Measurements from ENCODE around the gene SNX10. TPM values are rescaled to one million over a fixed set of nuclear protein-coding genes. Genes with fewer than 3 reads are reported as not detected.

SNX10 gene
- total and polyA plus RNA-seq, 2 donors (not counting 1 experiment from before 2014, with no cell fraction given), result under 0.01 to 0.41 TPM

DNA sequence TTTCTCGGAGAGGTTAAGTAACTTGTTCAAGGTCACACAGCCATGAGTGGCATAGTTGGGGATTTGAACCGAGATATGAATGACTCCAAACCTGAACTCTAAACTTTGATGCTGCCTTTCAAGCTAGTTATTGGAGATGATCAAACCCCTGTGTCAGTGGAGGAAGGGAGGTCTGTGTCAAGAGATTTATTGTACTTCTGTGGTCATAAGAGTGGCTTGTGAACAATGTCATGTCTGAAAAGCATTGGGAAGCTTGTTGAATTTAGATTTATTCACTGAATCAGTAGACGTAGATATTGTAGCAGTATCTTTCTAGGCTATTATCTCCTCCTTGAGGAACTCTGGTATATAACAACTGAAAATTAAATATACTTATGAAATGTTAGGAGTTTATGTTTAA lies 27.3 kb downstream of the SNX10 start:
- Histone ChIP-seq H3K36me3 (ENCODE audit: control insufficient read depth, insufficient read depth, low read length) (no peaks in the 10 kb centered on the region), H3K27ac (ENCODE audit: insufficient read depth, low read length) (no peak overlapping the region)
- peak in 1 of 2 donors; percentile 4 for DNase-seq (ENCODE audit: low read depth in 2 of 2)

DNA sequence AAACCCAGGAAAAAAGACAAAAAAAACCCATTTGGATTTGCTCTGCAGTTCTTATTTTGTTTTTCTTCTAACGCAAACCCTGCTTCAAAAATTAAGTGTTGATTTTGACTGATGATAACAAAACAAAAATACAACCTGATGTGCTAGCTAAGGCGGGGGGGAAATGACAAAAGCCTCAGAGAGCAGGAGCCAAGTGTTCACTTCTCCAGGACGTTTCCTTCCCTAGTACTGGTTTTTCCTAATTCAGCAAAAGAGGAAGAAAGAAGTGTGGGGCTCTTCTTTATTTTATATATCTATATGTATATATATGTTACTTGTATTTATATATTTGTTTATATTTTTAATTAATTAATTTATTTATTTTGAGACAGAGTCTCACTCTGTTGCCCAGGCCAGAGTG lies 28.0 kb downstream of the SNX10 start:
- no peak overlapping the region for H3K27ac ChIP-seq (ENCODE audit: insufficient read depth, low read length)
- H4K20me1 ChIP-seq (ENCODE audit: control insufficient read depth, extremely low read depth, insufficient read depth, low read length), result no peaks in the 10 kb centered on the region
- H2AFZ ChIP-seq (ENCODE audit: low read length), result no peak overlapping the region
- TF ChIP-seq EZH2 (IDR thresholded peaks at IDR 0.05; ENCODE audit: low read length, missing control alignments), result no peak
- TF ChIP-seq, protein P1, sequence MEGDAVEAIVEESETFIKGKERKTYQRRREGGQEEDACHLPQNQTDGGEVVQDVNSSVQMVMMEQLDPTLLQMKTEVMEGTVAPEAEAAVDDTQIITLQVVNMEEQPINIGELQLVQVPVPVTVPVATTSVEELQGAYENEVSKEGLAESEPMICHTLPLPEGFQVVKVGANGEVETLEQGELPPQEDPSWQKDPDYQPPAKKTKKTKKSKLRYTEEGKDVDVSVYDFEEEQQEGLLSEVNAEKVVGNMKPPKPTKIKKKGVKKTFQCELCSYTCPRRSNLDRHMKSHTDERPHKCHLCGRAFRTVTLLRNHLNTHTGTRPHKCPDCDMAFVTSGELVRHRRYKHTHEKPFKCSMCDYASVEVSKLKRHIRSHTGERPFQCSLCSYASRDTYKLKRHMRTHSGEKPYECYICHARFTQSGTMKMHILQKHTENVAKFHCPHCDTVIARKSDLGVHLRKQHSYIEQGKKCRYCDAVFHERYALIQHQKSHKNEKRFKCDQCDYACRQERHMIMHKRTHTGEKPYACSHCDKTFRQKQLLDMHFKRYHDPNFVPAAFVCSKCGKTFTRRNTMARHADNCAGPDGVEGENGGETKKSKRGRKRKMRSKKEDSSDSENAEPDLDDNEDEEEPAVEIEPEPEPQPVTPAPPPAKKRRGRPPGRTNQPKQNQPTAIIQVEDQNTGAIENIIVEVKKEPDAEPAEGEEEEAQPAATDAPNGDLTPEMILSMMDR (conservative IDR thresholded peaks at IDR 0.05 in 1 of 2, IDR thresholded peaks at IDR 0.05 in 1 of 2; ENCODE audit: low read depth in 1 of 2, low read length in 2 of 2), result no peak
- H3K4me3 ChIP-seq (replicated peaks in 1 of 4; ENCODE audit: control extremely low read depth in 1 of 4, insufficient read depth in 1 of 4, low read depth in 3 of 4, low read length in 4 of 4), result no peak overlapping the region
- no peaks in the 10 kb centered on the region for H3K79me2 ChIP-seq (ENCODE audit: control insufficient read depth, insufficient read depth, low read length)
- DNase-seq (ENCODE audit: low read depth in 2 of 2), result no peak
- H3K4me2 ChIP-seq (ENCODE audit: extremely low read depth, insufficient read depth, low read length), result no peak overlapping the region
- H3K9ac ChIP-seq (ENCODE audit: insufficient read depth, low read length), result no peak overlapping the region
- no peaks in the 10 kb centered on the region for H3K9me3 ChIP-seq (ENCODE audit: control insufficient read depth, insufficient read depth, low read depth, low read length)
- no peaks in the 10 kb centered on the region for H3K4me1 ChIP-seq (ENCODE audit: control insufficient read depth, extremely low read depth, insufficient read depth, low read length)
- no peaks in the 10 kb centered on the region for H3K27me3 ChIP-seq (ENCODE audit: control insufficient read depth, insufficient read depth, low read length)
- no peaks in the 10 kb centered on the region for H3K36me3 ChIP-seq (ENCODE audit: control insufficient read depth, insufficient read depth, low read length)

More for the DNA sequence above, 27.3 kb downstream of the SNX10 start:
- no peaks in the 10 kb centered on the region for H3K27me3 ChIP-seq (ENCODE audit: control insufficient read depth, insufficient read depth, low read length)
- no peak overlapping the region for H3K9ac ChIP-seq (ENCODE audit: insufficient read depth, low read length)
- no peaks in the 10 kb centered on the region for H4K20me1 ChIP-seq (ENCODE audit: control insufficient read depth, extremely low read depth, insufficient read depth, low read length)
- H3K4me1 ChIP-seq (ENCODE audit: control insufficient read depth, extremely low read depth, insufficient read depth, low read length), result no peaks in the 10 kb centered on the region
- no peaks in the 10 kb centered on the region for H3K9me3 ChIP-seq (ENCODE audit: control insufficient read depth, insufficient read depth, low read depth, low read length)
- H3K79me2 ChIP-seq (ENCODE audit: control insufficient read depth, insufficient read depth, low read length), result no peaks in the 10 kb centered on the region
- no peak overlapping the region for H3K4me3 ChIP-seq (replicated peaks in 1 of 4; ENCODE audit: control extremely low read depth in 1 of 4, insufficient read depth in 1 of 4, low read depth in 3 of 4, low read length in 4 of 4)
- no peak overlapping the region for H2AFZ ChIP-seq (ENCODE audit: low read length)
- no peak overlapping the region for H3K4me2 ChIP-seq (ENCODE audit: extremely low read depth, insufficient read depth, low read length)
- TF ChIP-seq, protein P1 (conservative IDR thresholded peaks at IDR 0.05 in 1 of 2, IDR thresholded peaks at IDR 0.05 in 1 of 2; ENCODE audit: low read depth in 1 of 2, low read length in 2 of 2), result no peak
- TF ChIP-seq EZH2 (IDR thresholded peaks at IDR 0.05; ENCODE audit: low read length, missing control alignments), result no peak

DNA sequence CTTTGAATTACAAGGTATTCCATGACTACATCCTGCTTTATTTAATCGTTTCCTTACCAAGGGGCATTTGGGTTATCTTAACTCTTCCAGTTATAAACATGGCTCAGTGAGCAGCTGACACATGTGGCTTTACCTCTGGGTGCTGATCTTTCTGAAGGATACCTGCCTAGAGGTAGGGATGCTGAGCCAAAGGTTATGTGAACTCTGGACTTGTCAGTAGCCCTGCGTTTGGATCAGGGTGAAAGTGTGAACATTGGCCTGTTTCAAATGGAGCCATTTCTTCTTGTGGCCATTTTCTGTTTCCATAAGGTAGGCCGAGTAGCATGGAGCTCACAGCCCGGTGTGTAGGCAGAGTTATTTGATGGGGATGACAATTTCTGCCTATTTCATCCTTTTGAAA lies 29.2 kb downstream of the SNX10 start:
- Histone ChIP-seq H3K4me2 (ENCODE audit: extremely low read depth, insufficient read depth, low read length) (no peak overlapping the region), H3K4me1 (ENCODE audit: control insufficient read depth, extremely low read depth, insufficient read depth, low read length) (no peaks in the 10 kb centered on the region), H3K27ac (ENCODE audit: insufficient read depth, low read length) (no peak overlapping the region), H4K20me1 (ENCODE audit: control insufficient read depth, extremely low read depth, insufficient read depth, low read length) (no peaks in the 10 kb centered on the region), H2AFZ (ENCODE audit: low read length) (no peak overlapping the region), H3K36me3 (ENCODE audit: control insufficient read depth, insufficient read depth, low read length) (no peaks in the 10 kb centered on the region), H3K79me2 (ENCODE audit: control insufficient read depth, insufficient read depth, low read length) (no peaks in the 10 kb centered on the region), H3K9me3 (ENCODE audit: control insufficient read depth, insufficient read depth, low read depth, low read length) (no peaks in the 10 kb centered on the region), H3K27me3 (ENCODE audit: control insufficient read depth, insufficient read depth, low read length) (no peaks in the 10 kb centered on the region), H3K9ac (ENCODE audit: insufficient read depth, low read length) (no peak overlapping the region), H3K4me3 (replicated peaks in 1 of 4; ENCODE audit: control extremely low read depth in 1 of 4, insufficient read depth in 1 of 4, low read depth in 3 of 4, low read length in 4 of 4) (no peak overlapping the region)
- DNase-seq (ENCODE audit: low read depth in 2 of 2), result no peak
- TF ChIP-seq, protein P1 (conservative IDR thresholded peaks at IDR 0.05 in 1 of 2, IDR thresholded peaks at IDR 0.05 in 1 of 2; ENCODE audit: low read depth in 1 of 2, low read length in 2 of 2), result no peak
- no peak for TF ChIP-seq EZH2 (IDR thresholded peaks at IDR 0.05; ENCODE audit: low read length, missing control alignments)

All from fibroblast of lung (primary cell).